Heart left ventricle (tissue), 13 donors: ENCODE data around the gene CIB4.

Experiments used
- POLR2A ChIP-seq, 2 donors: fragments of 450-650 bp; IDR thresholded peaks; one replicate each; pipeline ENCODE4 v1.6.1; 2017; ENCODE audit warnings: antibody characterized with exemption in 2 of 2, mild to moderate bottlenecking in 2 of 2, moderate library complexity in 2 of 2
- TF ChIP-seq, protein P1 (sequence below), 12 donors: fragments of 200-600 bp; sonication (generic) in 4 of 12; IDR thresholded peaks; one replicate each; pipeline versions ENCODE4 v1.5.0 to v1.8.0; 2018 to 2022; ENCODE audit warnings: antibody characterized with exemption in 12 of 12, mild to moderate bottlenecking in 5 of 12
- donor health status: ischemic (EF 13 %, LVEDD 7.1; RV severe dilation, severe dysfunction).
- donor health status: DM: no; HTN: yes; CAD: no.
- donor health status: DM: no; HTN: no; CAD: no.
- donor health status: ischemic (EF 25% LVEDD 6.9; RV normal size, moderate dysfunction).
- donor health status: ischemic (EF 25% LVEDD 5.7; RV mildly dilated, moderate dysfunction).
- donor health status: ischemic (EF 35%, LVEDD 5.7; RV mildly dilated, moderate dysfunction).
- donor health status: nonischemic (EF 11% LVEDD 7.7; RV severe dilation, severe dysfunction).
- donor health status: DM: yes; HTN: yes; CAD: no.
- donor health status: PGD.
- donor health status: ischemic (EF 29% LVEDD 5.4; RV normal size, mild dysfunction).
- donor health status: nonischemic (EF 23%, LVEDD 6.1; RV moderate dilation, normal function).

DNA sequence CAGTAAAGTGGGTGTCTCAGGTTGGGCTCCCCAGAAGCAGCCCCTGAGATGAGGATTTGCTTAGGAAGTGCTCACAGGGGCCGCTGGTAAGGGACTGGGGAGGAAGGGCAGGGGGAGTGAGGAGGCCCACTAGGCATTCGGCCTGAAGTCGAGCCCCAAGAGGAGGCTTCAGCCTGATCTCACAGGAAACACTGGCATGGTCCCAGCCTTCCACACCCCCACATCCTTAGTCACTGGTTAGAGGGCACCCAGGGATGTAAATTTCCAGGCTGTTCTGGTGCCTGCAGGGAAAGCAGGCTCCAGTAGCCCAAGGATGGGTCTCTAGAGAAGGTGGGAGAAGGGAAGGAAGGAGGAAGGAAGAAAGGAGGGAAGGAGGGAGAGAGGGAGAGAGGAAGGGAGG, 29.0 kb upstream of the CIB4 start:
- no peak for TF ChIP-seq POLR2A (IDR thresholded peaks at IDR 0.05)
- TF ChIP-seq, protein P1, sequence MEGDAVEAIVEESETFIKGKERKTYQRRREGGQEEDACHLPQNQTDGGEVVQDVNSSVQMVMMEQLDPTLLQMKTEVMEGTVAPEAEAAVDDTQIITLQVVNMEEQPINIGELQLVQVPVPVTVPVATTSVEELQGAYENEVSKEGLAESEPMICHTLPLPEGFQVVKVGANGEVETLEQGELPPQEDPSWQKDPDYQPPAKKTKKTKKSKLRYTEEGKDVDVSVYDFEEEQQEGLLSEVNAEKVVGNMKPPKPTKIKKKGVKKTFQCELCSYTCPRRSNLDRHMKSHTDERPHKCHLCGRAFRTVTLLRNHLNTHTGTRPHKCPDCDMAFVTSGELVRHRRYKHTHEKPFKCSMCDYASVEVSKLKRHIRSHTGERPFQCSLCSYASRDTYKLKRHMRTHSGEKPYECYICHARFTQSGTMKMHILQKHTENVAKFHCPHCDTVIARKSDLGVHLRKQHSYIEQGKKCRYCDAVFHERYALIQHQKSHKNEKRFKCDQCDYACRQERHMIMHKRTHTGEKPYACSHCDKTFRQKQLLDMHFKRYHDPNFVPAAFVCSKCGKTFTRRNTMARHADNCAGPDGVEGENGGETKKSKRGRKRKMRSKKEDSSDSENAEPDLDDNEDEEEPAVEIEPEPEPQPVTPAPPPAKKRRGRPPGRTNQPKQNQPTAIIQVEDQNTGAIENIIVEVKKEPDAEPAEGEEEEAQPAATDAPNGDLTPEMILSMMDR (IDR thresholded peaks at IDR 0.05) = no peak
